GM12874 (cell line): ENCODE measurements around the gene CRACDL.

Source experiments
- CTCF ChIP-seq: IDR thresholded peaks from 2 replicates; pipeline ENCODE4 v1.5.1; 2011; ENCODE audit warnings: low read depth, mild to moderate bottlenecking, control low read depth, low read length, moderate library complexity; ENCODE audit not compliant: insufficient read depth

The CRACDL gene

DNA sequence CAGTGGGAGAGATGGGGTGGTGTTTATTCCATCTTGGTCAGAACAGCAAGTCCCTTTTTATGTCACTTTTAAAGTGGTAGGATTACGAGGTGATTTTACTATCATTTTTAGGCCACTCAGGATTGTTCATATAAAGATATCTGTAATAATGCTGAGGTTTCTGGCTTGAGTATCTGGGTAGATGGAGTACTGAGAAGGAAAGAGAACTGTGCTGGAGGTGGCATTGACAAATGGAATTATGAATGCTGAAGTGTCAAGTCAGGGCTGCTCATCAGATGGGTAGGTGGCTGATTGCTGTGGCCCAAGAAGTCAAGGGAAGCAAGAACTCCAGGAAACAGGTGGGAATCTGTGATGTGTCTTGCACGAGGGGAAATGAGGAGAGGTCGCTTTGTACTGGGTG is 119.7 kb downstream of the CRACDL start:
- TF ChIP-seq CTCF, result no peak

DNA sequence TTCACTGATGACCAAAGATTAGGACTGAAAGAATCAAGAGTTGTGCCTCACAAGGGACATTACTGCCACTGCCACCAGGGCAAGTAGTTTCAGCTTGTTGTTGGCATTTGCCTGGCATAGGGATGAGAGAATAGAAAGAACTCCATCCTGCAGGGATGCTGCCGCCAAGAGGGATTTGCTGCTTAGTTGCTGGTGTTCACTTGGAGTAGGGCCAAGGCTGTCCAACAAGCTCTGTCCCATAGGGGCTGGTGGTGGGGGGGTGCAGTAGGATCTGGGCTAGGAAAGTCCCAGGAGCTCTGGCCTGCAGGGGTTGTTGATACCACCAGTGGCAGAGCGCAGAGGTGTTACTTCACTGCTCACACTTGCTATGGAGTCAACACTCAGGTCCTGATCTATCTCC is 120.2 kb downstream of the CRACDL start:
- no peak for TF ChIP-seq CTCF

- TF ChIP-seq CTCF, result no peak
Observed at GRCh38 chr2:98811766-98812165, 124.3 kb downstream of the CRACDL start.

DNA sequence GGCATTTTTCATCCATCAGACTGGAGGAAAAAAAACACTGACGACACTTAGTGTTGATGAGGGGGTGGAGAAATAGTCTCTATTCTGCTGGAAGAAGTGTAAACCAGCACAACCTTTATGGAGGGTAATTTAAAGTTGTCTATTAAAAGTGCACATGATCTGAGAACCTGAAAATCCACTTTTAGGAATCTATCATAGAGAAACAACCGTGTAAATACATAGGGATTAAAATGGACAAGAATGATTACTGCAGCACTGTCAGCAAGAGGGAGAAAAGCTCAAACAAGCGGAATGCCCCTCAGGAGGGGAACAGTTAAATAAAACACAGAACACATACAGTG is 125.5 kb downstream of the CRACDL start:
- no peak for TF ChIP-seq CTCF

GRCh38 chr2:98809878-98810587 is 126.0 kb downstream of the CRACDL start:
- TF ChIP-seq CTCF, result no peak

- no peak for TF ChIP-seq CTCF
Observed at GRCh38 chr2:98809116-98809515, 126.9 kb downstream of the CRACDL start.

GRCh38 chr2:98808546-98808945 is 127.5 kb downstream of the CRACDL start:
- no peak for TF ChIP-seq CTCF
